CD1c-positive myeloid dendritic cell (primary cell): ENCODE data around the gene NTM.
"Not testable (repeated sequence)": the region's sequence is repeated elsewhere in the genome, so short reads cannot be mapped to it uniquely, and the experiment has no call there.

Experiments
- DNase-seq: peaks from one replicate; pipeline ENCODE4 v3.0.0-alpha.2; 2016; ENCODE audit errors: extremely low spot score

Gene NTM

DNA sequence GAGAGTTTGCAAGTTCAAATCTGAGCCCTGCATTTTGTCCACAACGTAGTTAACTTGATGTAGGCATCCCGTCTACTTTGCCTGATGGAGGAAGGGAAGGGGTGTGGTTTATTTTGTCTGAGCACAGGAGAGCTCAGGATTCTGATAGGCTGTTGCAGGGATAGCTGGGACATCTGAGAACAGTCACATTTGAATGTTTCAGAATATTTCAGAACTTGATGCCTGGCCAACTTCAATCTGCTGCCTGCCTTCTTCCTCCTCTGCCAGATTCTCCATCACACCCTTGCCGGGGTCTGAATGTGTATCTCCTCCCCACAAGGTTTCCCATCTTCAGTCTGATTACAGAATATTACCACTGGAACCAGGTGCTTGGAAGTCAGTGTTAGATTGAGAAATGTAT lies 51.6 kb downstream of the NTM start:
- no peak for DNase-seq

DNA sequence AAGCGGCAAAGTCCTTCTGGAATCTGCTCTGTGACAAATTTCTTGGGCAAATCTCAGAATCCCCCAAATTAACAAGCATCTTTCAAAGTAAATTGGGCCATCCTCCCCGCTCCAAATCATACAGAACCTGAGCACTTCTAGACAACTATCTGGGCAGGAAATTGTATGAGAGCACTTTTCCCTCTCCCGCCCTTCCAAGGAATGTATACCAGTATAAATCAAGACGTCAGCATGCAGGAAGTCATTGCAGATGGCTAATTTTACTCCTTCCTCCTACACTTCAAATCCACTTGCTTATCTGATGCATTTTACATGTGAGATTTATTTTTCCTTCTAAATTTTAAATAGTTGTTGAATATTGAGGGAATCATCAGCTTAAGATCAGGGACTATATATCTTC lies 52.1 kb downstream of the NTM start:
- DNase-seq: no peak

DNA sequence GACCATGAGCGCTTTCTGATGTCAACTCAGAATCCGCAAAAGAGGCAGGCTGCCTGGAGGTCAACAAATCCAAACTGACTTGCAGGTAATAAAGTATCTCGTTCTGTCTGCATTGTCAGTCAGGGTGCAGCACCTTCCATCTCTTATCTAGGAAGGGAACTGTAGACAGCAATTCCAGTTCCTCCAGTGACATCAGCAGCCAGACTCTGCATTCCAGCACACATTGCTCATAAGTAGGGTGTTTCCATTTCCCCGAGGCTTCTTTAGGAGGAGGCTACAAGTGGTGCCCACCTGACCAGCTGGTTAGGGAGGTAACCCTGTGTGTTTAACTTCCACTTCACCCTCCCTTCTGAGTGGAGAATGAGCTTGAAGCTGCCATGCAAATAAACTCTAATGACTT lies 53.3 kb downstream of the NTM start:
- DNase-seq: no peak

DNA sequence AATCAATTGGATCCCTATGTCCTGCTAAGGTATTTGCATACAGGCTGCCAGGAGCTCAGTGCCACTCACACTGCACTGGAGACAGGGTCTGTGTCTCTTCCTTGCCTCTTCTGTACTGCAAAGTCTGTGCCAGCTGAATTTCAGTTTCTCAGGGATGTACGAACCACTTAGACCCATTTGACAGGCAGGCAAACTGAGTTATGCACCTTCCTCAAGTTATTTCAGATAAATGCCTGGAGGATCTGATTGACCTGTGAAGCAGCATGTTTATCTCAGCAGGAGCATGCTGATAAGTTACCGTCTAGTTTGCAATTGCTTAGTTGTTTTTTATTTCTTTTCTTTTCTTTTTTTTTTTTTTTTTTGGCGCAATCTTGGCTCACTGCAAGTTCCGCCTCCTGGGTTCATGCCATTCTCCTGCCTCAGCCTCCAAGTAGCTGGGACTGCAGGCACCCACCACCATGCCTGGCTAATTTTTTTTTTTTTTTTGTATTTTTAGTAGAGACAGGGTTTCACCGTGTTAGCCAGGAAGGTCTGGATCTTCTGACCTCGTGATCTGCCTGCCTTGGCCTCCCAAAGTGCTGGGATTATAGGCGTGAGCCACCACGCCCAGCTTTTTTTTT lies 54.0 kb downstream of the NTM start:
- not testable (repeated sequence) for DNase-seq

DNA sequence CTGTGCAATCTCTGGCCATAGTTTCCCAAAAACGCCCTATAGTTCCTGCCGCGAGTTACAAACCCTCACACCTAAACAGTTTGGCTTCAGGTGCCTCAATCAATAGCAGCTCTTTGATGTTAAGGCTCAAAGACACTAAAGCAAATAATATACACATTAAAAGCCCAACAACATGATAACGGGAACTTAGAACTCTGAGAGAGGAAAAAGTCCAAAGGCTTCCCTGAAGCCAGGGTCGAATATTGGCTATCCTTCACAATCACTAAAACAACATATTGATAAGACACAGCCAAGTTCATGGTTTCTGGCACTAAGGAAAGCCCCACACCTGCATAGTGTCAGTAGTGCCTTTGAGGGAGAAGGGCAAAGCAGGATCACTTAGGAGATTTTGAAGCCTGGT lies 54.9 kb downstream of the NTM start:
- DNase-seq: no peak

DNA sequence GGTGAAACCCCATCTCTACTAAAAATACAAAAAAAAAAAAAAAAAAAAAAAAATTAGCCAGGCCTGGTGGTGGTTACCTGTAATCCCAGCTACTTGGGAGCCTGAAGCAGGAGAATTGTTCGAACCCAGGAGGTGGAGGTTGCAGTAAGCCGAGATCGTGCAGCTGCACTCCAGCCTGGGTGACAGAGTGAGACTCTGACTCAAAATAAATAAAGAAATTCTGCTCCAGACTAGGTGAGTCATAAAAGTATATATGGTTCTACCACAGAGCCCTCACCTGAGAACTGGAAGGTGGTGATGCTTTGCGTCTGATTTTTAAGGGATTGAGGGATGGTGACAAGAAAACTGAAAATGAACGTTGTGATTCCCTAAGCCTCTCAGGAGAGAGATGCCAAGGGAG lies 58.4 kb downstream of the NTM start:
- DNase-seq: no peak

DNA sequence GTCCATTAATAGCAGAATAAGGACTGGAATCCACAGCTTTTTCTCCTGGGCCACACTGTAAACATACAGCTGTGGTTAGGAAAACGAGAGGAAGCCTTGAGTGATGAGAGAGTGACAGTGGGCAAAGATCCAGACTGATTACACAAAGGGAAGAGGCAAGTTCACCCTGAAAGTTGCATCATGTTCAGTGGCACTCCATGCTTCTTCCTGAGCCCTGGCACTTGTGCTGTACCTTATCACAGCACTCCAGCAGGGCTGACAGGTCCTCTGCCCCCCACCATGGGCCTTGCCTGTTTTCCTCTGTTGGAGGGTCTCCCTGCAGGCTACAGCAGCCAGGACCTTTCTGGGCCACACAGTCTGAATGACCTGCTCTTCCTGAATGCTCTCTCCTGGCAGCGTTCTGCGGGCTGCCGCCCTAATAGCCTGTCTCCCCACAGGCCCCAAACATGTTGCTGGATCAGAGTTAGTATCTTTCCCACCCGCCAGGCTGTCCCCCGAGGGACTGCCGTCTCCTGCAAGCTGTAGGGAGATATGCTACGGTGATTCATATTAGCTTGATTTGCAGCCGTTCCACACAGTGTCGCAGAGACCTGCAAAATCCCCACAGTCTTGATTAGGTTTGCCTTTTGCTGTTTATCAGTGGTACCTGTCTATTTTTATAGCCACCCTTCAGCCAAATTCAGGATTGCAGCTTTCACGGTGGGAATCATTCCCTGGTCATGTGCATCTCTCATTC lies 60.2 kb downstream of the NTM start:
- DNase-seq: no peak

DNA sequence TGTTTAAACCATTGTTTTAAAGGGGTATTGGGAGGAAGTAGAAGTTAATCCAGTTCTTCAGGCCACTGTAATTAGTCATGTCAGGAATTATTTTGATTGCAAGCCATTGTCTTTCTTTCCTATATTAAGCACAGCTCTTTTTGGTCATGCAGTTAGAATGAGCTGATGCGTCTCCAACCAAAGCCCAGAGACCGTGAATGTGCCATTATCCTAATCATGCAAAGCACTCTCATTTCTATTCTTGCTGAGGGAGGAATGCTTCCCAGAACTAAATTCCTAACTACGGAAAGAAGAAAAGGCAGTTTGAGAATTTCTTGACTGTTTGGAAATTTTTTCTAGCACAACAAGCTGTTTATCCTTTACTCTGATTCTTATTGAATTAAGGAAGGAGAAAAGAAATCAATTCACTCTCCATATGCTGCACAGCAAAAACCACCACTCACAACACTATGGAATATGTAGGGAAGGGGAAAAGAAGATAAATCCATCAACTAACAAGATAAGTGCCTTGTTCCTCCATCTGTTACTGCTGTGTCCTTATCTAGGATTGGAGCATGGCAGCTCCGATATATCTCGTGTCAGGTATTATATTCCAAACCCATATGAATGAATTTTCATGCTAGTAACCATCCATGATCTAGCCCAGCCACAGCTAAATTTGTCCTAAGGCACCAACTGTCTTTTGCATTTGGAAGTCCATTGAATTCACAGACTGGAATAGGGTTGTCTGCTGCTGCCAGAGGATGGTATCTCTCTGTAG lies 70.8 kb downstream of the NTM start:
- no peak for DNase-seq

DNA sequence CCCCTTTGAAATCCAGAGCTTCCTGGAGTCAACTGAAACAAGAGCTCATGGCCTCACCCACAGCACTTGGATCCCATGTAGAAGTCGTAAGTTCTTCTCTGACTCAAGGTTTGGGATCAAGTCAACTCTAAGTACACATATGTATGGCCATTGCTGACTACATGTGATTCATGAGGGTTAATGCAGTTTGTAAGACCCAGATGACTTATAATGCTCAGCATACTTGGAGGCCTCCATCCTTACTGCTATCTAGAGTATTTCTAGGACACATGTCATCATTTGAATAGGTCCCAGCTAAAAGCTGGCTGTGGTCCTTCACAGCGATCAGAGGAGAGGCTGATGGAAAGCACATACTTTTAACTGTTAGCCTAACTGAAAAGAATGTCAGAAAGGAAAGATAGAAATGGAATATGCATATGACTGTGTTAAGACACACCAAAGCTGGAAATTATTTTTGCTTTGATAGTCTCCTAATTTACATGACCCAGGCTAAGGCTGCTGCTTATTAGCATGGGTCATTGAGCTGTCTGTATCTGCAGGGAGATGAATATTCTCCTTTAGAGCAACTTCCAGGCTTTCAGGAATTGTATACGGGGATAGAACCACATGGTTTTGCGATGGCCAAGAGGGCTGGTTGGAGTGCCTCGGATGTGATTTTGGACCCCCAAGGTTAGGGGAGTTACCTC lies 76.3 kb downstream of the NTM start:
- no peak for DNase-seq

DNA sequence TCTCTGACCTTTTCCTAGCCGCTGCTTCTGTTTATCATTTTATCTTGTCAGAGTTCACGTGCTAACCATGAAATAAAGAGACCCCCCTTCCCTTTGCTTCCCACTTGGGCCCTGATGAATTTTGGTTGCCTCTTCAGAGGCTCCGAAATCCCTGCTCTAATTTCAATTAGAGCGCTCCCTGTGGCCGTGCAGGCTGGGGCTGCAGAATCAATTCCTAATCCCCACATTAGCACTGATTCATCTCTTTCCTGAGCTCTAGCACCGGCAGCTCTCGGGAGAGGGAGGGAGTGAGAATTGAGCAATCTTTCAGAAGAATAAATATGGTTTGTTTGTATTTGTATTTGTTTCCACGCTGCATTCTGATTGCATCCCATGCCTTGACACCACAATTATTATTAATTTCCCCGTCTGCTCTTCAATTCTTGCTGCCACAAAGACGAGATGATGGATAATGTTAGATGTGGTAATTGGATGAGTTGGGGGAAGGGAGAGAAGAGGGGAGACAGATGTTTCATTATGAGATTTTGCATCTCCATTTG lies 76.9 kb downstream of the NTM start:
- DNase-seq: no peak

DNA sequence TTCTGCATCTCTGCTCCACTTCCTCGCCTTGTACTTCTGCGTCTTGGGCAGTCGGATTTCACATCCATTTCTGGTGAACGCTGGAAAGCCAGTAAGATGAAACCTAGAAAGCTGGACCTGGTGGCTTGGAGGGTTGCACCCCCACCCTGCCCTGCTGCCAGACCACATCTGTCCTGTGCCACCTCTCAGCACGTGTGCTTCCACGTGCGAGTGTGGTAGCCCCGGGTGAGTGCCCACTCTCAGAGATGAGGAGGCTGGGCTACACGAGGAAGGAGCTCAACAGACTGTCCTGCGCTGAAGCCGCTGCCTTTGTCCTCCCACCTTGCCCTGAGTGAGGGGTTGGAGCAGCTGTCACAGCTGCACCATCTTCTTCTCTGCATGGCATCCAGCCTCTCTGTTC lies 77.5 kb downstream of the NTM start:
- DNase-seq: no peak

DNA sequence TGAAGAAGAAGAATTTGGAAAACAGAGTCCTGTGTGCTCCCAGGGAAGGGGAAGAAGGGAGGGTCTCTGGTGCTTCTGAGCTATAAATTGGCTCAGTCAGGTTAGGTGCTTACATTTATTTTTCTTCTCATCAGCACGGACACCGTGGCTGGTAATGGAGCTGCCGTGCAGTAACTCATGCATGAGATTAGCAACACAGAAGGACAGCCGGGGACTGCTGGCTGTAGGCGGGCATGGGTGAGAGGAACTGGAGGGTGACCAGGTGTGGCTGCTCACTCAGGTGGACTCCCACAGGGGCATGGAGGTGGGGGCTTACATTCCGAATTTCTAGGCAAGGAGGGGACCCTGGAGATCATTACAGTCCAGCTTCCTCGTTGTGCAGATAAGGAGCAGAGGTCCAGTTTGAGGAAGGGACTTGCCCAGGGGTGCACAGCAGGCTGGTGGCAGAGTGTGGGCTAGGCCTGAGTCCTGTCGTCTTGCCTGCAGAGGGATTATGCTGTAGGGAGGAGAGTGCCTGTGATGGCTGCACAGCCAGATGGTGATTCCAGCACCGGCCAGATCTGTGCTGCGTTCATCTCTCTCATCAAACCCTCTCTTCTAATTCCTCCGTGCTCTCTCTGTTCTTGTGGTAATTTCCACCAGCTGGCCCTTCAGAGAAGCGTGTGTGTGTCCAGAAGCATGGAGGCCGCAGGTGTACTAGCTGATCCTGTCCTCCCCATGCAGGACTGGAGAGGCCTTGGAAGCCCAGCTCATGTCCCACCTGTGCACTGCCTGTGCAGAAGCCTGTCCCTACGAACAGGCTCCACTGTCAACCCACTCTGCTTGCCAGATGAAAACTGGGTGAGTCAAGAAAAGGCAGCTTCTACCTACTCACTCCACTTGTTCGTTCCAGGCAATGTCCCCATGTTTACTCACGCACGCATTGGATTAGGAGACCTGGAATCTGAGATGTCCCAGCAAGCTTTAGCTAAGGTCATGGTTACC lies 78.9 kb downstream of the NTM start:
- no peak for DNase-seq

DNA sequence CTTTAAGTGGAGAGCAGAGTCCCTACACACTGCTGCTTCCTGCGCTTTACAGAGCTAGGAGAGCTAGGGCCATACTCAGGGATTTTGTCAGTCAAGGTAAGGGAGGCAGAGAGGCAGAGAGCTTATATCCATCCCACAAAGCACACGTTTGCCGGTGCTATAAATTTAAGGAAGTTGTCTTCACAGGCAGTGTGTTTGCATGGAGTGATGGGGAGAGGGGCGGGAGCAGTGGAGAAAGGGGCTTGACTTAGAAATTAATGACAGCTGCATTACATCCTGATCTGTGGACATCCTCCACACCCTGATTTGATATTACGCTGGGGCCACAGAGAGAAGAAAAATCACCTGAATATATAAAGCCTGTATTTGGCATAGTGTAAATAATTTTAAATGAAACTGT lies 84.1 kb downstream of the NTM start:
- no peak for DNase-seq

DNA sequence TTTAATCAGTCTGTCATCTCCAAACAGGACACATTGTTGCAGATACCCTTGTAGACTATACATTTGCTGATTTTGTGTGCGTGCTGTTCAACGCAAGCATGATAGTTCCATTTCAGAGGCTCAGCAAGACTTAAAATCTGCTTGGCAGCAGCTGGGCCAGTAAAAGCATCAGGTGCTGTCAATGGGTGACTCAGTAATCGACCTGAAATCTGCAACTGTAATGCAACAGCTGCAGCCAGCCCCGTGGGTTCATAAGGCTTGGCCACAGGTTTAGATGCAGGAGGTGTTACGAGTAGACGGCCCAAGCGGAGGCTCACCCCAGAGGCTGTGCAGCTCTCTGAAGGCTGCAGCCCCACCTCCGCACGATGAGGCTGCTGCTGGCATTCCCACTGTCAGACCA lies 84.6 kb downstream of the NTM start:
- DNase-seq: no peak

DNA sequence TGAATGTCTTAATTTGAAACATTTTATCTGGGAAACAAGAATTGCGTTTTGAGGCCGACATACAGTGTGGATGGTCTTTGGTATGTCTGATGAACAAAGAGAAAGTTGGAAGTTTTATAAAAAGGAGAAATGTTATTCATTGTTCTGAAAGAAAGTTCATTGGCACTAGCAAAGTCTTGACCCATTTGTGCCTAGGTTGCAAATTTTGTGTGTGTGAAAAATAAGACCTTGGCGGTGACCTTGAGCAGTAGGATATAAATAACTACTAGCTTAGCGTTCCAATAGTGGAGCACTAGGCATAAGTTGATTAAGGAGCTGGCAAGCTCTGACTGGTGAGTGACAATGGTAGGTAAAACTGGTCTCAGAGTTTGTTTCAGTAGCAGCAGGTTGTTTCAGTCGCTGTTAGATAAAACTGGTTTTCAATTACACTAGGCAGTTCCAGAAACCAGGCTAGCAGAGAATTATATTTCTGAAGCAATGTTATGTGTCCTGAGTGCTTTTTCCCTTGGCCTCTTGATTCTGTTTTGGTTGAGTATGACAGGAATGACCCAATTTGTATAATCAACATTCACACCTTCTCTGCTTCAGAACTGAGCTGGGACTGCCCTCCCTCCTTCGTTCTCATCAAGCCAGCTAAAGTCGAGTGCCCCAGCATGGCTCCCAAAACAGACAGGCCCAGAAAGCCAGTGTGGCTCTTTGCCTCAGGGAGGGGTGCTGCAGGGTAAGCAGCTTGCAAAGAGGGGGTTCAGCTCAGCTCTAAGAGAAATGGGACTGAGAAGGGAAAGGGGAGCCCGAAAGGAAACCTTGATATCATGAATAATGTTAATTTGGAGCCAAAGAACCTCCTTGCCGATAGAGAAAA lies 85.7 kb downstream of the NTM start:
- DNase-seq: no peak

DNA sequence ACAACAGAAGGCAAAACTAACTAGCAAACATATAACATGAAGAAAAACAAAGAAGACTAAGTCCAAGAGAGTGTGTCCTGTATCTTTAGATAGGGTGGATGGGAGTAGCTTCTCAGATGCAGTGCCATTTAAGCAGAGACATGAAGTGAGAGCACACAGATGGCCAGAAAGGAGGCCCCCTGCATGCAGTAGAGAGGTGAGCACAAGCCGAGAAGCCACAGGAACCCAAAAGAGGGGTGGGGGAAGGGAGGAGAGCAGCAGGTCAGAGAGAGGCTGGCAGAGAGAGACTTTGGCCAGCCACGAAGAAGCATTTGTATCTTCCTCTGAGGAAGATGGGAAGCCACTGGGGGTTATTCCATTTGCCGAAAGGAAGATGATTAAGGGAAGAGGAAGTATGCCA lies 86.7 kb downstream of the NTM start:
- no peak for DNase-seq

DNA sequence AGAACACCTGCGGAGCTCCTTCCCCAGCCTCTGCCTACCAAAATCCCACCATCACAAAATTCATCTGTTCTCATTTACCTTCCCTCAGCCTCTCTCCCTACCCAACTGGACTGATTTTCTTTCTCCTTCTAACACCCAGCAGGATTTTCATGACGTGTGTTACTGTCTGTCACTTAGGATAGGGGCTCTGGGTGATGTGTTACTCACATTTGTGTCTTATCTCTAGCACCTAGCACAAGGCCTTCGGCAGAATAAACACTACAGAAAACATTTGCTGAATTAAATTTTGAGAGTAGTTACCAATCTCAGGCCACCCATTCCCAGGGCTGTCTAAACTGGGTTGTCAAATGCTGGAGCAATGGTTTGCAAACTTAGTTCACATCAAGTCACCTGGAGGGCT lies 88.0 kb downstream of the NTM start:
- DNase-seq: no peak

DNA sequence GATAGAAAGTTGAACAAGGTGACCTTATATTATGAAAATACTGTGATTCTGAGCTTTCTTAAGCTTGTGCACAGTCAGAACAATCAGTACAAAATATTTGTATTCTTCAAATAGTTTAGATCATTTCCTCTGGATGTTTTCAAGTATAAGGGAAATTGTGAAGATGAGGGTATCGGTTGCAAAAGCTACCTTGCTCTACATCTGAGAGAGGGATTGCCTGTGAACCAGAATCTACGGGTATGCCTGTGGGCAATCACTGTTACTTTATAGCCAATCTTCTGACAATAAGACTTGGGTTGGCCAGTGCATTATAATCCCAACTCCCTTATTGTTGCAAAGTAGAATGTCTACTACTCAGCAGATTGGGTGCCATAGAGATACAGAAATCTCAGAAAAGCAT lies 90.5 kb downstream of the NTM start:
- DNase-seq: no peak

DNA sequence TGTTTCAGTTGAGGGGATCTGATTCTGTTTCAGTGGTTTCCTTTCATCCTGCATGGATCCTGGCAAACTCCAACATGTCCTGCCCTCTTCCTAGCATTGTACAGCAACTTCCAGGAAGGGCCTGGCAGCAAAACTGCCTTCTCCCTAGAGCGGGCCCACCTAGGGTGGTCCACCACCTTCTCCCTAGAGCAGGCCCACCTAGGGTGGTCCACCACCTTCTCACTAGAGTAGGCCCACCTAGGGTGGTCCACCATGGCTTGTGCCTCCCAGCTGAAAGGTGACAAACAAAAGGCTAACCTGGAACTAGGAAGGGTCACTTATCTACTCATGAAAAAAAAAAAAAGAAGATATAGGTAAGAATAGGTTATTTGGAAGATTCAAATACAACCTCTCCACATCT lies 92.2 kb downstream of the NTM start:
- no peak for DNase-seq

DNA sequence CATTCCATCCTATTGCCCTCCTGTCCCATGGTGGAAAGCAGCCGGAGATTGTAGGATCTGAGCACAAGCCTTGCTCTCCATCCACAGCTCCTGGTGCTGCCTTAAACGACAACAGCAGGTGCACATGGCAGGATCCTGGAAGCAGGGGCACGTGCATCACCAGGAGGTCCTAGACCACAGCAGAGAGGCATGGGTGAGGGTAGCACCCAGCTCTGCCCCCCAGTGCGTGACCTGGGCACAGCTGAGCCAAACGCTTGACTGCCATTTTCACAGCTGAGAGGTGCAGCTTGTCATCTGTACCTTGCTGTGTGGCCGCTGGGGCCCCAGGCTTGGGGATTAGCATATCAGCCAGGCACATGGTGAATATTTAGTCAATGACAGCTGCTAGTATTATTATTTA lies 92.7 kb downstream of the NTM start:
- DNase-seq: no peak
